HG02852 (cell line): Measurements from ENCODE around the gene PPP1R1B.
A peak's percentile ranks its signal among the peaks of the same experiment; 100 is the strongest.

ENCODE experiments used
- ATAC-seq: cut with Tn5 transposase; IDR thresholded peaks from one replicate; pipeline ENCODE4 v1.9.1; 2021; ENCODE audit warnings: mild to moderate bottlenecking, moderate library complexity; ENCODE audit not compliant: unreplicated experiment

The PPP1R1B gene

GRCh38 chr17:39614545-39615157 is 12.1 kb upstream of the PPP1R1B start:
- ATAC-seq = no peak

GRCh38 chr17:39615434-39615833 is 11.3 kb upstream of the PPP1R1B start:
- no peak for ATAC-seq

- no peak for ATAC-seq
Observed at GRCh38 chr17:39617100-39617445, 9.7 kb upstream of the PPP1R1B start.

GRCh38 chr17:39617446-39618245 is 9.1 kb upstream of the PPP1R1B start:
- ATAC-seq = no peak

GRCh38 chr17:39618246-39618913 is 8.4 kb upstream of the PPP1R1B start:
- ATAC-seq = no peak

GRCh38 chr17:39618956-39619785 is 7.6 kb upstream of the PPP1R1B start:
- ATAC-seq = no peak

GRCh38 chr17:39619786-39620101 is 7.0 kb upstream of the PPP1R1B start:
- no peak for ATAC-seq

GRCh38 chr17:39621523-39622379 is 5.0 kb upstream of the PPP1R1B start:
- peak; percentile 53 for ATAC-seq

- ATAC-seq = peak; percentile 33
Observed at GRCh38 chr17:39622380-39623006, 4.3 kb upstream of the PPP1R1B start.

GRCh38 chr17:39623356-39623950 is 3.3 kb upstream of the PPP1R1B start:
- no peak for ATAC-seq

GRCh38 chr17:39624313-39624712 is 2.4 kb upstream of the PPP1R1B start:
- ATAC-seq = no peak

GRCh38 chr17:39625198-39625785 is 1.5 kb upstream of the PPP1R1B start:
- no peak for ATAC-seq

- no peak for ATAC-seq
Observed at GRCh38 chr17:39627047-39627711, 427 bp downstream of the PPP1R1B start.

GRCh38 chr17:39627712-39628516 is 1.2 kb downstream of the PPP1R1B start:
- no peak for ATAC-seq

GRCh38 chr17:39628655-39629493 is 2.1 kb downstream of the PPP1R1B start:
- ATAC-seq = no peak

GRCh38 chr17:39629494-39629880 is 2.7 kb downstream of the PPP1R1B start:
- ATAC-seq = no peak

- ATAC-seq = no peak
Observed at GRCh38 chr17:39629898-39630297, 3.1 kb downstream of the PPP1R1B start.
